H1 (cell line): Measurements from ENCODE around the gene P2RX2. TPM values are rescaled to one million over a fixed set of nuclear protein-coding genes. Genes with fewer than 3 reads are reported as not detected.

Source experiments
- CTCF ChIA-PET: fragments of 300-600 bp; sonication (Branson Sonifier 250); formaldehyde crosslinking; loops from one replicate; lab custom pipeline; 2021; ENCODE audit not compliant: partially characterized antibody; lab: Charles Lee
- POLR2A ChIA-PET: fragments of 300-600 bp; sonication (Branson Sonifier 250); formaldehyde crosslinking; loops from one replicate; lab custom pipeline; 2021; ENCODE audit warnings: inconsistent platforms; ENCODE audit not compliant: partially characterized antibody; lab: Charles Lee
- DNase-seq, 2 experiments: peaks; one replicate each; pipeline versions ENCODE4 v3.0.0 to v3.0.0-alpha.2; 2010 to 2022; ENCODE audit warnings: low spot score in 2 of 2, low read depth in 1 of 2, mixed read lengths in 1 of 2
- FAIRE-seq: peaks from 2 replicates; lab custom pipeline; 2011; peaks lifted over from hg19 to GRCh38; lab: Jason Lieb, UNC
- H2AFZ ChIP-seq: 2 replicates; pipeline ENCODE4 v1.8.1; 2012; ENCODE audit warnings: low read length, inconsistent platforms
- H2AK5ac ChIP-seq: 2 replicates; pipeline ENCODE4 v1.6.1; 2013; ENCODE audit warnings: low read depth, low read length
- H2BK120ac ChIP-seq: replicated peaks from 2 replicates; pipeline ENCODE3; 2013; ENCODE audit warnings: low read depth, low read length, inconsistent platforms
- H2BK12ac ChIP-seq: 2 replicates; pipeline ENCODE4 v1.6.1; 2013; ENCODE audit warnings: low read depth, low read length
- H2BK15ac ChIP-seq: 2 replicates; pipeline ENCODE4 v1.6.1; 2013; ENCODE audit warnings: low read length
- H2BK20ac ChIP-seq: 2 replicates; pipeline ENCODE4 v1.6.1; 2013; ENCODE audit warnings: low read length
- H2BK5ac ChIP-seq: 2 replicates; pipeline ENCODE4 v1.6.1; 2013; ENCODE audit warnings: low read depth, low read length
- H3K14ac ChIP-seq: 2 replicates; pipeline ENCODE4 v1.6.1; 2013; ENCODE audit warnings: inconsistent platforms; ENCODE audit not compliant: insufficient read length
- H3K18ac ChIP-seq: 2 replicates; pipeline ENCODE4 v1.6.1; 2013; ENCODE audit warnings: low read length; ENCODE audit errors: extremely low read depth
- H3K23ac ChIP-seq: 2 replicates; pipeline ENCODE4 v1.6.1; 2013; ENCODE audit warnings: inconsistent platforms; ENCODE audit not compliant: insufficient read length
- H3K23me2 ChIP-seq: 2 replicates; pipeline ENCODE4 v1.6.1; 2013; ENCODE audit warnings: low read depth, low read length
- H3K27ac ChIP-seq: 2 replicates; pipeline ENCODE4 v1.6.1; 2011; ENCODE audit warnings: low read depth, low read length, inconsistent platforms
- H3K27me3 ChIP-seq, 4 experiments: replicated peaks in 1 of 4; 1 replicate in 1 of 4; 2 replicates in 3 of 4; pipeline versions ENCODE4 v1.6.1 to v1.8.1; 2011 to 2013; ENCODE audit warnings: low read length in 3 of 4, mild to moderate bottlenecking in 3 of 4, inconsistent platforms in 2 of 4, mixed read lengths in 2 of 4, moderate library complexity in 1 of 4; ENCODE audit not compliant: control insufficient read depth in 3 of 4, insufficient read depth in 3 of 4; ENCODE audit errors: extremely low read depth in 1 of 4
- H3K36me3 ChIP-seq, 4 experiments: 2 replicates each; pipeline versions ENCODE4 v1.6.1 to v1.8.1; 2011 to 2013; ENCODE audit warnings: mild to moderate bottlenecking in 4 of 4, low read length in 3 of 4, moderate library complexity in 2 of 4, control low read depth in 1 of 4, inconsistent platforms in 1 of 4; ENCODE audit not compliant: insufficient read depth in 4 of 4, control insufficient read depth in 2 of 4
- H3K4ac ChIP-seq: replicated peaks from 2 replicates; pipeline ENCODE3; 2013; ENCODE audit warnings: low read length, low read depth, mixed read lengths, inconsistent platforms; ENCODE audit not compliant: insufficient read length
- H3K4me1 ChIP-seq, 4 experiments: replicated peaks in 1 of 4; 1 replicate in 1 of 4; 2 replicates in 3 of 4; pipeline versions ENCODE4 v1.6.1 to v1.8.1; 2011 to 2013; ENCODE audit warnings: low read length in 3 of 4, inconsistent platforms in 2 of 4, mixed read lengths in 1 of 4; ENCODE audit not compliant: insufficient read depth in 4 of 4, control insufficient read depth in 3 of 4
- H3K4me2 ChIP-seq, 2 experiments: 2 replicates each; pipeline versions ENCODE4 v1.6.1 to v1.8.1; 2011 to 2013; ENCODE audit warnings: low read depth in 2 of 2, low read length in 2 of 2, control low read depth in 1 of 2, inconsistent platforms in 1 of 2, mild to moderate bottlenecking in 1 of 2; ENCODE audit not compliant: insufficient read depth in 1 of 2
- H3K4me3 ChIP-seq, 4 experiments: fragments of 200-600, 300-600 bp in 1 of 4; sonication (generic), shearing (Covaris generic), sonication (Bioruptor Twin) in 1 of 4; 2 replicates each; pipeline versions ENCODE4 v1.5.1 to v1.8.1; 2011 to 2016; ENCODE audit warnings: low read length in 4 of 4, low read depth in 3 of 4, control low read depth in 2 of 4, inconsistent platforms in 2 of 4, mild to moderate bottlenecking in 2 of 4, mixed read lengths in 1 of 4, moderate library complexity in 1 of 4; ENCODE audit not compliant: insufficient read depth in 2 of 4; ENCODE audit errors: extremely low read depth in 1 of 4
- H3K56ac ChIP-seq: replicated peaks from 2 replicates; pipeline ENCODE3; 2013; ENCODE audit warnings: low read depth, mild to moderate bottlenecking, mixed read lengths, low read length, inconsistent platforms; ENCODE audit not compliant: insufficient read length
- H3K79me1 ChIP-seq: 2 replicates; pipeline ENCODE4 v1.6.1; 2013; ENCODE audit warnings: low read depth, low read length, control low read depth
- H3K79me2 ChIP-seq, 2 experiments: 2 replicates each; pipeline versions ENCODE4 v1.6.1 to v1.8.1; 2012 to 2013; ENCODE audit warnings: low read length in 2 of 2, mild to moderate bottlenecking in 2 of 2, inconsistent platforms in 1 of 2; ENCODE audit not compliant: insufficient read depth in 2 of 2, control insufficient read depth in 1 of 2
- H3K9ac ChIP-seq, 4 experiments: replicated peaks in 1 of 4; 1 replicate in 1 of 4; 2 replicates in 3 of 4; pipeline versions ENCODE4 v1.6.1 to v1.8.1; 2011 to 2013; ENCODE audit warnings: low read depth in 3 of 4, low read length in 3 of 4, control low read depth in 2 of 4, mild to moderate bottlenecking in 2 of 4, moderate library complexity in 2 of 4, inconsistent platforms in 1 of 4; ENCODE audit errors: extremely low read depth in 1 of 4
- H3K9me3 ChIP-seq, 2 experiments: 2 replicates each; pipeline versions ENCODE4 v1.6.1 to v1.8.1; 2012 to 2013; ENCODE audit warnings: mild to moderate bottlenecking in 2 of 2, moderate library complexity in 2 of 2, control low read depth in 1 of 2, inconsistent platforms in 1 of 2, low read depth in 1 of 2, low read length in 1 of 2, mixed read lengths in 1 of 2; ENCODE audit not compliant: insufficient read depth in 2 of 2
- H4K20me1 ChIP-seq, 2 experiments: replicated peaks in 1 of 2; 2 replicates each; pipeline versions ENCODE3 to v1.8.1; 2011 to 2013; ENCODE audit warnings: inconsistent platforms in 2 of 2, low read length in 2 of 2, mild to moderate bottlenecking in 1 of 2; ENCODE audit not compliant: insufficient read depth in 2 of 2, control insufficient read depth in 1 of 2
- H4K5ac ChIP-seq: 2 replicates; pipeline ENCODE4 v1.6.1; 2013; ENCODE audit warnings: low read length, low read depth, mixed read lengths, inconsistent platforms; ENCODE audit not compliant: insufficient read length
- H4K8ac ChIP-seq: 2 replicates; pipeline ENCODE4 v1.8.0; 2013; ENCODE audit warnings: mild to moderate bottlenecking, moderate library complexity, low read length, inconsistent platforms; ENCODE audit not compliant: insufficient read depth; ENCODE audit errors: extremely low read depth
- H4K91ac ChIP-seq: replicated peaks from 2 replicates; pipeline ENCODE3; 2013; ENCODE audit warnings: low read length, mixed read lengths, inconsistent platforms; ENCODE audit not compliant: insufficient read length
- BRCA1 ChIP-seq: IDR thresholded peaks from 2 replicates; pipeline ENCODE4 v1.6.1; 2012; ENCODE audit warnings: low read depth, low read length, improper control_type of control experiment
- CREB1 ChIP-seq: IDR thresholded peaks from 2 replicates; pipeline ENCODE4 v1.6.1; 2012; ENCODE audit warnings: inconsistent platforms
- E2F6 ChIP-seq: IDR thresholded peaks from 2 replicates; pipeline ENCODE4 v1.6.1; 2012; ENCODE audit warnings: inconsistent platforms
- EGR1 ChIP-seq: IDR thresholded peaks from 2 replicates; pipeline ENCODE4 v1.6.1; 2011; ENCODE audit warnings: low read depth, low read length, borderline replicate concordance
- HDAC6 ChIP-seq: IDR thresholded peaks from one replicate; pipeline ENCODE4 v1.7.1; 2012; ENCODE audit warnings: low read depth, mild to moderate bottlenecking, inconsistent platforms, low read length, moderate library complexity
- KDM1A ChIP-seq: fragments of 200-600, 300-600 bp; sonication (generic); IDR thresholded peaks from 2 replicates; pipeline ENCODE4 v1.7.1; 2016; ENCODE audit warnings: mild to moderate bottlenecking, low read length, borderline replicate concordance
- KDM5A ChIP-seq: fragments of 200-600 bp; IDR thresholded peaks from 2 replicates; pipeline ENCODE4 v1.7.1; 2012; ENCODE audit warnings: mild to moderate bottlenecking, low read length, inconsistent platforms, mixed read lengths
- MAFK ChIP-seq: IDR thresholded peaks from 2 replicates; pipeline ENCODE4 v1.6.1; 2012; ENCODE audit warnings: low read depth, mild to moderate bottlenecking, improper control_type of control experiment, low read length
- NRF1 ChIP-seq: IDR thresholded peaks from 2 replicates; pipeline ENCODE4 v1.6.1; 2011; ENCODE audit warnings: mild to moderate bottlenecking, low read depth, low read length, improper control_type of control experiment
- POU5F1 ChIP-seq: IDR thresholded peaks from 2 replicates; pipeline ENCODE4 v1.6.1; 2011; ENCODE audit warnings: low read depth, mild to moderate bottlenecking, low read length, moderate library complexity
- RFX5 ChIP-seq: IDR thresholded peaks from 2 replicates; pipeline ENCODE4 v1.6.1; 2011; ENCODE audit warnings: low read depth, low read length, improper control_type of control experiment, borderline replicate concordance
- SP1 ChIP-seq: IDR thresholded peaks from 2 replicates; pipeline ENCODE4 v1.6.1; 2011; ENCODE audit warnings: low read depth, low read length
- TAF7 ChIP-seq: optimal IDR thresholded peaks from 2 replicates; pipeline ENCODE3; 2011; ENCODE audit warnings: low read depth, mild to moderate bottlenecking, inconsistent platforms, low read length, moderate library complexity, borderline replicate concordance
- TEAD4 ChIP-seq: IDR thresholded peaks from 2 replicates; pipeline ENCODE4 v1.6.1; 2012; ENCODE audit warnings: low read depth, low read length, inconsistent platforms, mixed read lengths
- YY1 ChIP-seq: IDR thresholded peaks from 2 replicates; pipeline ENCODE4 v1.6.1; 2011; ENCODE audit warnings: low read depth, mild to moderate bottlenecking, low read length
- WGBS, 2 experiments: shearing (Covaris generic) in 1 of 2; methylation state at CpG; one replicate each; pipeline versions ENCODE4 v1.1.6 to v1.1.7; 2013 to 2015; ENCODE audit warnings: low lambda C conversion rate in 2 of 2, mixed read lengths in 2 of 2, inconsistent platforms in 1 of 2, low coverage in 1 of 2, missing lambda C conversion rate in 1 of 2; ENCODE audit not compliant: insufficient replicate concordance in 2 of 2, insufficient coverage in 1 of 2, insufficient read length in 1 of 2; ENCODE audit errors: extremely low coverage in 1 of 2, missing lambda C conversion rate in 1 of 2; 5-methylcytosine and 5-hydroxymethylcytosine counted together
- polyA plus RNA-seq, 7 experiments: library from polyadenylated mRNA; depleted of rRNA in 3 of 7; stranded (reverse) in 5 of 7; unstranded in 2 of 7; fragments of >200 nt in 5 of 7; fragments of 200-250 nt in 2 of 7; gene quantifications; 1 replicate in 5 of 7; 2 replicates in 1 of 7; 4 replicates in 1 of 7; pipeline versions ENCODE4 v1.2.1 to v1.2.3, GENCODE V29; 2011 to 2013; ENCODE audit warnings: missing spikeins in 2 of 7, mixed read lengths in 2 of 7
- total RNA-seq: library from RNA; stranded (reverse); fragmentation: NEBNext Ultra II Directional; extraction: Animal tissue kit (Norgen Biotek cat#: 25700); gene quantifications from 2 replicates; pipeline ENCODE4 v1.2.1, GENCODE V29; 2021

The P2RX2 gene
- total and polyA plus RNA-seq, 2 of the 8 experiments (the other 6 are each of a cell fraction or from before 2014, with no cell fraction given) = 0.84 to 2.2 TPM

GRCh38 chr12:132584429-132584828 lies 34.1 kb upstream of the P2RX2 start:
- peak overlapping the region in 1 of 4 experiments; percentile 59; a peak in 1 of 8 replicates for H3K4me3 ChIP-seq
- H3K4me1 ChIP-seq = peaks cover 0 to 6% (median 5%) of the 10 kb centered on the region in 4 experiments; a peak in 2 of 7 replicates
- H3K56ac ChIP-seq = no peak overlapping the region
- TF ChIP-seq BRCA1 (no peak), RFX5 (no peak), MAFK (no peak), EGR1 (no peak), HDAC6 (no peak), KDM5A (no peak), YY1 (no peak), TEAD4 (no peak), POU5F1 (no peak), TAF7 (no peak), NRF1 (no peak), SP1 (no peak), CREB1 (no peak), KDM1A (0 out of 2 replicates have a peak, but pooled peaks have one; percentile 56), E2F6 (no peak)

More at GRCh38 chr12:132584429-132584828, 34.1 kb upstream of the P2RX2 start:
- Histone ChIP-seq H3K79me1 (peaks cover 2% of the 10 kb centered on the region; the same call in 1 of the 2 replicates), H2BK5ac (no peak overlapping the region), H3K36me3 (peaks cover 0 to 2% (median 0%) of the 10 kb centered on the region in 4 experiments; a peak in 1 of 8 replicates), H3K4me2 (peak overlapping the region; percentile 67 to 82; a peak in 2 of 4 replicates), H4K5ac (no peak overlapping the region), H3K79me2 (no peaks in the 10 kb centered on the region), H2BK20ac (no peak overlapping the region), H3K27ac (no peak overlapping the region), H3K9me3 (peaks cover 0 to 5% of the 10 kb centered on the region in 2 experiments; a peak in 1 of 4 replicates), H4K8ac (no peak overlapping the region), H3K23me2 (peaks cover 18% of the 10 kb centered on the region; the same call in 1 of the 2 replicates), H2AFZ (no peak overlapping the region), H2AK5ac (no peak overlapping the region), H4K20me1 (peaks cover 10 to 17% of the 10 kb centered on the region in 2 experiments), H2BK120ac (no peak overlapping the region), H3K14ac (no peak overlapping the region), H3K23ac (no peak overlapping the region), H2BK12ac (no peak overlapping the region), H4K91ac (no peak overlapping the region), H3K4ac (no peak overlapping the region), H3K27me3 (peaks cover 38 to 72% (median 61%) of the 10 kb centered on the region in 4 experiments), H3K9ac (no peak overlapping the region), H3K18ac (no peak overlapping the region), H2BK15ac (no peak overlapping the region)
- FAIRE-seq = no peak
- WGBS, 2 experiments = 56% methylated on average over 14 of the region's 14 CpGs; no CpG with 5 or more reads in 1 of the 2 experiments
- DNase-seq = no peak
- CTCF ChIA-PET = no interaction called here
- POLR2A ChIA-PET = interaction anchor here (5.5 kb wide), 1 partner anchor 33 kb away, joined by 28 read pairs; the partner anchor contains the start of gene P2RX2
